DND-41 (cell line): ENCODE measurements around the gene CALML4.

Experiments used
- EZH2 ChIP-seq: IDR thresholded peaks from 3 replicates; pipeline ENCODE4 v1.6.1; 2012; ENCODE audit warnings: borderline replicate concordance, low read depth, mild to moderate bottlenecking, moderate library complexity, low read length, inconsistent platforms; ENCODE audit not compliant: severe bottlenecking
- TF ChIP-seq, protein P1 (sequence below): IDR thresholded peaks from 2 replicates; pipeline ENCODE4 v1.5.1; 2012; ENCODE audit warnings: borderline replicate concordance, low read length, moderate library complexity, mild to moderate bottlenecking; ENCODE audit not compliant: poor library complexity, severe bottlenecking; ENCODE audit errors: extremely low read depth

- TF ChIP-seq, protein P1, sequence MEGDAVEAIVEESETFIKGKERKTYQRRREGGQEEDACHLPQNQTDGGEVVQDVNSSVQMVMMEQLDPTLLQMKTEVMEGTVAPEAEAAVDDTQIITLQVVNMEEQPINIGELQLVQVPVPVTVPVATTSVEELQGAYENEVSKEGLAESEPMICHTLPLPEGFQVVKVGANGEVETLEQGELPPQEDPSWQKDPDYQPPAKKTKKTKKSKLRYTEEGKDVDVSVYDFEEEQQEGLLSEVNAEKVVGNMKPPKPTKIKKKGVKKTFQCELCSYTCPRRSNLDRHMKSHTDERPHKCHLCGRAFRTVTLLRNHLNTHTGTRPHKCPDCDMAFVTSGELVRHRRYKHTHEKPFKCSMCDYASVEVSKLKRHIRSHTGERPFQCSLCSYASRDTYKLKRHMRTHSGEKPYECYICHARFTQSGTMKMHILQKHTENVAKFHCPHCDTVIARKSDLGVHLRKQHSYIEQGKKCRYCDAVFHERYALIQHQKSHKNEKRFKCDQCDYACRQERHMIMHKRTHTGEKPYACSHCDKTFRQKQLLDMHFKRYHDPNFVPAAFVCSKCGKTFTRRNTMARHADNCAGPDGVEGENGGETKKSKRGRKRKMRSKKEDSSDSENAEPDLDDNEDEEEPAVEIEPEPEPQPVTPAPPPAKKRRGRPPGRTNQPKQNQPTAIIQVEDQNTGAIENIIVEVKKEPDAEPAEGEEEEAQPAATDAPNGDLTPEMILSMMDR, result no peak
- no peak for TF ChIP-seq EZH2
Observed at GRCh38 chr15:68206711-68207151, 1.6 kb upstream of the CALML4 start.
